ENCODE data around the gene RHBDD2. TPM values are rescaled to one million over a fixed set of nuclear protein-coding genes. Genes with fewer than 3 reads are reported as not detected.
"Not testable (repeated sequence)": the region's sequence is repeated elsewhere in the genome, so short reads cannot be mapped to it uniquely, and the experiment has no call there.

Gene RHBDD2
- total RNA-seq, 1 donor from 2014 or later, result 16.1 TPM

DNA sequence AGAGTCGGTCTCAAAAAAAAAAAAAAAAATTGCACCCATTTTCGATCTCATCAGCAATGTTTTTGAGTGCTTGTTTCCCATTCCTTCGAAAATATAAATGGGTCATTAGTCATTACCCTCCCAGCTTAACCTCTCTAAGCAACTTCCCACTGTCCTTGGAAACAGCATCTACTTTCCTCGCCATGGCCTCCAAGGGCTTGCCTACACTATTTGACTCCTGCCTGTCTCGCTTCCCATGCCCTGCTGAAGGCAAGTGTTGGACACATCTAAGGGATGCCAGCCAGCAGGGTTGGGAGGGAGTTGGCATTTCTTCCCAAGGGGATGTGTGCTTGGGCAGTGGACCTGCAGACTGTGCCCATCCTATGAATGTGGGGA lies 12.7 kb upstream of the RHBDD2 start:
- no peak for DNase-seq (ENCODE audit: low read depth in 2 of 2)

DNA sequence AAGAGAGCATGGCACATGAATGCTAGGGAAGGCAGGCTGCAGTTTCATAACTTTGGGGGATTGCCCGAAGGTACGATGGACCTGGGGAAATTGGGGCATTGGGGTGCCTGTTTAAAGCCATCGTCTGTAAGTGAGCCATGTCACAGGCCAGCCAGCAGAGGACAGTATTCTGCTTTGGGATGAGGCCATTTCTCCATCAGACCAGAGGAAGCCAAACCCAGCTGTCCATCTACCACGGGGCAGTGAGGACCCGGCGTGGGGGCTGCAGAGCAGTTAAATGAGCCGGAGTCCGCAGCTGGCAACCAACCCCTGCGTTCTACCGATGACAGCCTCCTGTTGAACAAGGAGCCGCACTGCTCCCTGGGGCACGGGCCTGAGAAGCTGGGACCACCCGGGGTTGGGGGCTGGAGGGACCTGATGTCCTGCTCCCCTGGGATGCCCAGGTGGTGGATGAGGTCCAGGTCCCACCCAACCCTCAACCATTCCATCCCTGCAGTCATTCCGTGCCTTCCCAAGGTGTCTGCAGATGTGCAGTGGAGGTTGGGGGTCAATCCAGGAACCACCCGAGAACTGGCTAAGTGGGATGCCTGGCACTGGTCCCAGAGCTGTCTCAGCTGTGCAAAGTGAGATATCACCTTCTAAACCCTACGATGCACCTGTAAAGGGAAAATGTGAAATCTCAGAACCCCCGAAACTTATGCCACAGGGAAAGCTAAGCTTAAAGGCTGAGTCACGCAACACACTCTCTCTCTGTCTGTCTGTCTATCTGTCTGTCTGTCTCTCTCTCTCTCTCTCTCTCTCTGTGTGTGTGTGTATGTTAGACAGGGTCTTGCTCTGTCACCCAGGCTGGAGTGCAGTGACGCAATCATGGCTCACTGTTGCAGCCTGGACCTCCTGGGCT lies 12.1 kb upstream of the RHBDD2 start:
- DNase-seq (ENCODE audit: low read depth in 2 of 2), result peak; percentile 75 to 85

DNA sequence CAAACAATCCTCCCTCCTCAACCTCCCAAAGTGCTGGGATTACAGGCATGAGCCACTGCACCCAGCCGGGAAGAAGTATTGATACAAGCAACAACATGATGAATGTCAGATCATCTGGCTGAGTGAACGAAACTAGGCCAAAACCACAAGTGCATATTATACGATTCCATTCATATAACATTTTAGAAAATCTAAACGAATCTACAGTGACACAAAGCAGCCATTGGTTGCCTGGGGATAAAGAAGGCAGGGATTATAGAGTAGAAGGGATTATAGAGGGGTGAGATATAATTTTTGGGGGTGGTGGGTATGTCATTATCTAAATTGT lies 11.5 kb upstream of the RHBDD2 start:
- no peak for DNase-seq (ENCODE audit: low read depth in 2 of 2)

DNA sequence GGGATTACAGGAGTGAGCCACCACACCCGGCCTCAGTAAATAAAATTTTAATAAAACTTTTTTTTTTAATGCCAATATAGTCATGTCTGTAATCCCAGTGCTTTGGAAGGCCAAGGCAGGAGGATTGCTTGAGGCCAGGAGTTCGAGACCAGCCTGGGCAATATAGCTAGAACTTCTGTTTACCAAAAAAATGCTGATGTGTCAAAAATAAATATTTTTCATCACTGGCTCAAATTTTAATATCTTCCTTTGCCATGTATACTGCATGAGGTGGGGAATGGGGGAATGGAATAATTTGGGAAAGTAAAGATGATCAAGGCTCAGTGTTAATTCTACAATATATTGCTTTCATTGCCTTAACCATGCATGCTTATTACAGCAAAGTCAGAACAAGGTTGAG lies 10.7 kb upstream of the RHBDD2 start:
- no peak for DNase-seq (ENCODE audit: low read depth in 2 of 2)

DNA sequence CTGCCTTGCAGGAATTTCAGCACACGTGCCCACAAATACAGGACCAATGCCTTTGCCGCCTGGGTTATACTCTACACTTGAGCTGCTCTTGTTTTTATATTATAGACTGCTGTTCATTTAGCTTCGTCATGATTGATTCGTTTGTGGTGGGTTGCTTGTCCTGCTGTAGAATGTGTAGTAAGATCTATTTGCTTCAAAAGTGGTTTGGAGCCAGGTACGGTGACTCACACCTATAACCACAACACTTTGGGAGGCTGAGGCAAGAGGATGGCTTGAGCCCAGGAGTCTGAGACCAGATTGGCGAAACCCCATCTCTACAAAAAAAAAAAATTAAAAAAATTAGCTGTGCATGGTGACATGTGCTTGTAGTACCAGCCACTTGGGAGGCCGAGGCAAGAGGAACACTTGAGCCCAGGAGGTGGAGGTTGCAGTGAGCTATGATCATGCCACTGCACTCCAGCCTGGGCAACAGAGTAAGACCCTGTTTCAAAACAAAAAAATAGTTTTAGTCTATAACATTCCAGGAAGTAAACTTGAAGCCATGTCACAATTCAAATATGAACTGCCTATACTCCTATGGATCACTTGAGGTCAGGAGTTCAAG lies 9.0 kb upstream of the RHBDD2 start:
- DNase-seq (ENCODE audit: low read depth in 2 of 2), result no peak

DNA sequence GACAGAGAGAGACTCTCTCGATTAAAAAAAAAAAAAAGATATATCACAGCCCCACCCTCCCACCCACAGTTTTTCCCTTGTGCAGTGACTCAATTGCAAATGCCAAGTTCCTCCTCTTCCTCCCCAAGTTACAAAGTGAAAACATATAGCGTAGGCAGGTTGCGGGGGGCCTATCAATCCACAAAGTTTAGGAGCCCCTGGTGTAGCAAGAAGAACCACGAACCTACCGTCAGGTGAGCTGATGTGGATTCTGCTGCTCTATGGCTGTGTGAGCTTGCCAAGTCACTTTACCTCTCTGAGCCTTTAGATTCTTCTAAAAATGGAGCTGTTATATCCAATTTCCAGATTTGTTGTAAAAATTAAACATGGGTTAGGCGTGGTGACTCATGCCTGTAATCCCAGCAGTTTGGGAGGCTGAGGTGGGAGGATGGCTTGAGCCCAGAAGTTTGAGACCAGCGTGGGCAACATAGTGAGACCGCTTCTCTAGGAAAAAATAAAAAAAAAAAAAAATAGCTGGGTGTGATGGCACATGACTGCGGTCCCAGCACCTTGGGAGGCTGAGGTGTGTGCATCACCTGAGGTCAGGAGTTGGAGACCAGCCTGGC lies 8.2 kb upstream of the RHBDD2 start:
- no peak for DNase-seq (ENCODE audit: low read depth in 2 of 2)

DNA sequence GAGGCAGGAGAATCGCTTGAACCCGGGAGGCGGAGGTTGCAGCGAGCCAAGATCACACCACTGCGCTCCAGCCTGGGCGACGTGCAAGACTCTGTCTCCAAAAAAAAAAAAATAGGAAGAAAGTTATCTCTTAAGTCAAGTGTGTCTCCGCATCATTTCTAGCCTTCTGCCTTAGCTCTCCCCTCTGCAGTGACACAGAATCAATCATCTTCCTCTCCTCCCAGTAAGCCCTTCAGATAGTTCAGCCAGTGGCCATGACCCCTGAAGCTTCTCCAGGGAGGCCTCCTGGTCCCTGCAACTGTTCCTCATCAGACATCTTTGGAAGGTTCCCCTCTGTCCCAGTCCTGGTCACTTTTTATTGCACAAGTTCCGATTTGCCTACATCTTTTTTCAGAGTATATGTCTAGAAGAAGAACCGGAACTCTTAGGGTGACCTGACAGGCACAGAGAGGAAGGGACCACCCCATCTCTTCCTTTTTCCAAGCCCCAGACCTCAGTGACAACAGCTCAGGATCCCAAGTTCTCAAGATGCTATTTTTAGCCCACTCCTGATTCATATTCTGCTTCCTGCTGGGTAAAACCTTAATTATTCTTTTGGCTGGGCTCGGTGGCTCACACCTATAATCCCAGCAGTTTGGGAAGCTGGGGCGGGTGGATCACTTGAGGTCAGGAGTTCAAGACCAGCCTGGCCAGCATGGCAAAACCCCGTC lies 6.6 kb upstream of the RHBDD2 start:
- peak in 1 of 2 donors; percentile 48 for DNase-seq (ENCODE audit: low read depth in 2 of 2)

DNA sequence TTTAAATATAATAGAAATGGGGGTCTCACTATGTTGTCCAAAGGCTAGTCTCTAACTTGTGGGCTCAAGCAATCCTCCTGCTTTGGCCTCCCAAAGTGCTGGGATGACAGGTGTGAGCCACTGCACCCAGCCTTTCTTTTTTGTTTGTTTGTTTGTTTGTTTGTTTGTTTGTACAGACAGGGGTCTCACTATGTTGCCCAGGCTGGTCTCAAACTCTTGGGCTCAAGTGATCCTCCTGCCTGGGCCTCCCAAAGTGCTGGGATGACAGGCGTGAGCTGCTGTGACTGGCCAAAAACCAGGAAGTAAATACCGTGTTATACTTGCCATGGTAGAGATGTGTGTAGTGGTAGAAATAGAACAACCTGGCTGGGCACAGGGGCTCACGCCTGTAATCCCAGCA lies 4.7 kb upstream of the RHBDD2 start:
- DNase-seq (ENCODE audit: low read depth in 2 of 2), result not testable (repeated sequence)

DNA sequence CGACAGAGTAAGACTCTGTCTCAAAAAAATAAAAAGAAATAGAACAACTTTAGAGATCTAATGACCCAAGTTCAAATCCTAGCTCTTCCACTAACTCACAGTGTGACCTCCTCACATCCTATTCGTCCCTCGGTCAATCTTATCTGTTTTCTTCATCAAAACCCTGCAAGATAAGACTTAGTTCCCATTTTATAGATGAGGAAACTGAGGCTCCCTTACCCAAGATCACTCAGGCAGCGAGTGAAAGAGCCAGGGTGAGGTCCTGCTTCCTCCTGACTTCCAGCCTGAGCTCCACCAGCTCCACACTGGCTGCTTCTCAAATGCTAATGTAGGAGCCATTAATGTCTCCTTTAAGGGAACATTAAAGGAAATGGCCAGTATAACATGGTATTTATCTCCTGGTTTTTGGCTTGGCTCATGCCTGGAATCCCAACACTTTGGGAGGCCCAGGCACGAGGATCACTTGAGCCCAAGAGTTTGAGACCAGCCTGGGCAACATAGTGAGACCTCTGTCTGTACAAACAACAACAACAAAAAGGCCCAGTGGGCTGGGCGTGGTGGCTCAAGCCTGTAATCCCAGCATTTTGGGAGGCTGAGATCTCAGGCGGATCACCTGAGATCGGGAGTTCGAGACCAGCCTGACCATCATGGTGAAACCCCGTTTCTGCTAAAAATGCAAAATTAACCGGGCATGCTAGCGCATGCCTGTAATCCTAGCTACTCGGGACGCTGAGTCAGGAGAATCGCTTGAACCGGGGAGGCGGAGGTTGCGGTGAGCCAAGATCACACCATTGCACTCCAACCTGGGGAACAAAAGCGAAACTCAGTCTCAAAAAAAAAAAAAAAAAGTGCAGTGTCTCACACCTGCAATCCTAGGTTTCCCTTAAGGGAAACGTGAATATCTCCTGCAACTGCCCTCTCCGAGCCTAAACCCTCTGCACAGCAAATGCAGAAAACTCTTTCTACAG lies 3.4 kb upstream of the RHBDD2 start:
- DNase-seq (ENCODE audit: low read depth in 2 of 2), result no peak

DNA sequence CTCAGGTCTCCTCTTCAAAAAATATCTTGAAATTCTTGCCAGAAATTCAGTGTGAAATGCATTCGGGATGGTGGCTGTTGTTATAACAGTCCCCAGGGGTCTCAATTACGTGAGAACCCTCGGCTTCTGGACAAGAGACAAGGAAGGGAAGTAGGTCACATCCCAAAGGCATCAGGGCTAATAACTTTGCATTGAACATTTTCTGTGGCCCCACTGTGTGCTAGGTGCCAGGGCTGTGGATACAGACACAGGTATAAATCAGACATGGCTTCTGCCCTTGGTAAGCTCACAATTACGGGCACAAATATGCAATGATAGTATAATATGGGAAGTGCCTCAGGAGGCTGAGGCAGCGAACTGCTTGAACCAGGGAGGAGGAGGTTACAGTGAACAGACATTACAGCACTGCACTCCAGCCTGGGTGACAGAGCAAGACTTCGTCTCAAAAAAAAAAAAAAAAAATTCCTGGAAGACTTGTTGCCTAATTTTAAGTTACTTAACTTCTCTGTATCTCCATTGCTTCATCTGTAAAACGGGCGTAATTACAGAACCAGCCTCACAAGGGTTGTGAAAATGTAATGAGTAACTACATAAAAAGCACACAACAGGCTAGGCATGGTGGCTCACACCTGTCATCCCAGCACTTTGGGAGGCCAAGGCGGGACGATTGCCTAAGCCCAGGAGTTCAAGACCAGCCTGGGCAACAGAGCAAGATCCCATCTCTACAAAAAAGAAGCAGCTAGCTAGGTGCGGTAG lies 2.5 kb upstream of the RHBDD2 start:
- no peak for DNase-seq (ENCODE audit: low read depth in 2 of 2)

DNA sequence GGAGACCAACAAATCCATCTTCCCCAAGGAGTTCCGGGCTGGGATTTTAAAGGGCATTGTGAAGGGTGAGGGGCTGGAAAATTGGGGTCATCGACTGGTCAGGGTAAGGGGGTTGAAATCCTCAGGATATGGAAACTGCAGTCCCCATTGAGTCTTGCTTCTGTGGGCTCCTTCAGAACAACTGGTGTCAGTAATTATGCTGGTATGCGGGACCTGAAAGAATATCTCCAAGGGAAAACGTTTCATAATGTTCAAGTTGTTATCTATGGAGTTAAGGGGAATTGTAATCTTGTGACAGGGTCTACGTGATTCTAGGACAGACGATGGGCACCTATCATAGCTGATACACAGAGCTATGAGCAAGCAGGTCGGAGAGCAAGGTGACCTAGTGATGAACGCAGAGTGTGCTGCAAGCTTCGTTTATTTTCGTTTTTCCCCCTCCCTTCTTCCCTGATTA lies 494 bp upstream of the RHBDD2 start:
- DNase-seq (ENCODE audit: low read depth in 2 of 2), result no peak

DNA sequence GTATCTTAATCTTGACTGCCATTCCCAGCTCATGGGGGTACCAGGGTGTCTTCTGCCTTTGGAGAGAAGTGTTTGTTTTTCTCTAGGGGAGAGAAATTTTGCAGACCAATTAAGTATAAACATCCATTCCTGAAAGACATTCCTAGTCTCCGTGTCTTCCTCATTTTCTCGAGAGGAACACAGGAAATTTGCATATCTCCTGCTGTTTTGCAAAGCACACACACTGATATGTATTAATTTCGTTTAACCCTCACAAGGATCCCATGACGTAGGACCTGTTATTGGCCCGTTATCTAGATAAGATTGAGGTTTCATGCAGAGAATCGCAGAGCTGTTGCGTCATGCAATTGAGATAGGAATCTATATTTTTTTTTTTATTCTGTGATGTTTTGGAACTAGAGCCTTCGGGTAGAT lies 944 bp downstream of the RHBDD2 start:
- DNase-seq (ENCODE audit: low read depth in 2 of 2), result peak; percentile 26 to 43

DNA sequence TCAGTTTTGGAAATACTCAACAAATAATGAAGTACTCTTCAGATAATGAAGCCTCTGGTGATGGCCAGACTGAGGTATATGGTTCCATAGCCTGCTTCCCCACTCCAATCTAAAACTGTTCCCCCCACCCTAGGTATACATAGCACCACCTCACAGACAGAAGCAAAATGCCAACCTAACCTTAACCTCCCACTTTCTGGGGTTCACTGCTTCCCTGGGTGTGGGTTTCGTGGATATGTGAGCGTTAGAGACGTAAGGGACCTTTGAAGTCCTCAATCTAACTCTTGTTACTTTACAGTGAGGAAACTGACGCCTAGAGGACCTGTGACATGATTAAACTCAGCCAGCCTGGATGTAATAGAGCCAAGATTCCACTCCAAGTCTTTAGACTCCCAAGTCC lies 1.4 kb downstream of the RHBDD2 start:
- DNase-seq (ENCODE audit: low read depth in 2 of 2), result no peak

DNA sequence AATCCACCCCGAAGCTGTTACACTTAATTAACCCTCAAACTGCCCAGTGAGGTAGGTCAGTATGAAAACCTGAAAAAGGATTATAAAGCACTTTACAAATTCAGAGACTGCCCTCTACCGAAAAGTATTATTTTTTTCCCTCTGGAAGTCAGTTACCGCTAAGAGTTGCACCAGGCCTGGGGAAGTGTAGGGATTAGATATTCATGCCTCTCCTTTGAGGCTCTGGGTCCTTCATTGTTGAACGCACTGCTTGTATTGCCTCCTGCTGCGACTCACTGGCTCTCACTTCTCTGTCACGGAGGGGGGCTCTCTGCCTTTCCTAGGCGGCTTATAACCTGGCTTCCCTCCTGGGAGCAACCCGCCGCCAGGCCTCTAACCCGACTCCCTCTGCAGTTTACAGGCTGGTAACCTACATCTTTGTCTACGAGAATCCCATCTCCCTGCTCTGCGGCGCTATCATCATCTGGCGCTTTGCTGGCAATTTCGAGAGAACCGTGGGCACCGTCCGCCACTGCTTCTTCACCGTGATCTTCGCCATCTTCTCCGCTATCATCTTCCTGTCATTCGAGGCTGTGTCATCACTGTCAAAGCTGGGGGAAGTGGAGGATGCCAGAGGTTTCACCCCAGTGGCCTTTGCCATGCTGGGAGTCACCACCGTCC lies 2.7 kb downstream of the RHBDD2 start:
- no peak for DNase-seq (ENCODE audit: low read depth in 2 of 2)

DNA sequence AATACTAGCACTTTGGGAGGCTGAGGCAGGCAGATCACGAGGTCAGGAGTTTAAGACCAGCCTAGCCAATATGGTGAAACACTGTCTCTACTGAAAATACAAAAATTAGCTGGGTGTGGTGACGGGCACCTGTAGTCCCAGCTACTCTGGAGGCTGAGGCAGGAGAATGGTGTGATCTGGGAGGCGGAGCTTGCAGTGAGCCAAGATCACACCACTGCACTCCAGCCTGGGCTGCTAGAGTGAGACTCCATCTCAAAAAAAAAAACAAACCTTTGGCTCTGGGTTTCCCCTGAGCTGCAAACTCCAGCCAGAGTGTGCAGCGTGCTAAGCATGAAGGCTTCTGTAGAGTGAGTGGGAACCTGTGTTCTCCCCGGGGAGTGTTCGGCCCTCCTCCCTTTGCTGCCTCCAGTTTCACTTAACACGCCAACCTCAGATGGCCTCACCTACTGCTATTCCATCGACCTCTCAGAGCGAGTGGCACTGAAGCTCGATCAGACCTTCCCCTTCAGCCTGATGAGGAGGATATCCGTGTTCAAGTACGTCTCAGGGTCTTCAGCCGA lies 4.5 kb downstream of the RHBDD2 start:
- DNase-seq (ENCODE audit: low read depth in 2 of 2), result not testable (repeated sequence)

DNA sequence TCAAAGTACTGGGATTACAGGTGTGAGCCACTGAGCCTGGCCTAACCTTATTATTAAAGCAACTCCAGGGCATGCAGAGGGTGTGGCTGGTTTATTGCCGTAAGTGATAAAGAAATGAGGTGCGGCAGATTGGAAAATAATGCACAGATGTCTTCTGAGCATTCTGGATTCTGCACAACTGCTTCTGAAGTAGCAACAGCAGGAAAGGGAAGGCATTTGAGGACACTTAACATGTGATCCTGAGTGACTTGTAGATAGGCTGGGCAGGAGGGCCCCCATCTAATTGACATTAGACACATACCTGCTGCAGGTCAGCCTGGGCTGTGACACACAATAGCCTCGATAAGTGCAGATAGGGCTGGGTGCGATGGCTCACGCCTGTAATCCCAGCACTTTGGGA lies 5.6 kb downstream of the RHBDD2 start:
- DNase-seq (ENCODE audit: low read depth in 2 of 2), result no peak

DNA sequence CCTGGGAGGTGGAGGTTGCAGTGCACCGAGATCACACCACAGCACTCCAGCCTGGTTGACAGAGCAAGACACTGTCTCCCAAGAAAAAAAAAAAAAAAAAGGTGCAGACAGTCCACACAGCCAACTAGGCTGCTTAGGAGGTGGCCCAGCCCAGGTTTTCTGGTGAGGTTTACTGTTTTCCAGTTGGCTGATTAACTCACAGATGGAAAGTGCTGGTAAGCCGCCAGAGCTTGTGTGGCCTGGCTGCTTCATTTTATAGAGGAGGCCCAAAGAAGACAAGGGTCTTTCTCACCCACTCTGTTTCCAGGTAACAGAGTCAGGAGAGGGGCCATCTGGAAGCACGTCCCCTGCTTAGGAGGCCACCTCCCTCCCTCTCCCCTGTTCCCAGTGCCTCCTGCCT lies 6.2 kb downstream of the RHBDD2 start:
- DNase-seq (ENCODE audit: low read depth in 2 of 2), result no peak

DNA sequence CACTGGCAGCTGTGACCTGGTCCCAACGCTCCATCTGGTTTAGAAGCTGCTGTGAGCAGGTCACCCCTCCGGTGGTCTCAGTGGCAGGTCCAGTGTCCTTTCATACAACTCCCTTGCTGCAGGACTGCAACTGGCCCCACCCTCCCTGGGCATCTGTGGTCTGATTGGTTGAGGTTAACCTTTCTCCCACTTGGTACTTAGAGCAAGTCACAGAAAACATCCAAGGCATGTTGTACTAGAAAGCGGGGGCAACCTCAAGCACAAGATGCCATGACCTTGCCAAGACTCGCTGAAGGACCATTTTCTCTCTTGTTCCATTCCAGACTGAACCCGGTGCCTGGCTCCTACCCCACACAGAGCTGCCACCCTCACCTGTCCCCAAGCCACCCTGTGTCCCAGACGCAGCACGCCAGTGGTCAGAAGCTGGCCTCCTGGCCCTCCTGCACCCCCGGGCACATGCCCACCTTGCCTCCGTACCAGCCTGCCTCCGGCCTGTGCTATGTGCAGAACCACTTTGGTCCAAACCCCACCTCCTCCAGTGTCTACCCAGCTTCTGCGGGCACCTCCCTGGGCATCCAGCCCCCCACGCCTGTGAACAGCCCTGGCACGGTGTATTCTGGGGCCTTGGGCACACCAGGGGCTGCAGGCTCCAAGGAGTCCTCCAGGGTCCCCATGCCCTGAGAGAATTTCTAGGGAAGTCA lies 9.0 kb downstream of the RHBDD2 start:
- DNase-seq (ENCODE audit: low read depth in 2 of 2), result no peak

Data from lung microvascular endothelial cell (primary cell).